ENCODE results near the gene NUDCD3. TPM values are rescaled to one million over a fixed set of nuclear protein-coding genes. Genes with fewer than 3 reads are reported as not detected.

NUDCD3 gene
- total RNA-seq, 3 donors from 2014 or later: 52.1 to 64.0 (median 60.0) TPM

- Histone ChIP-seq H3K27me3 (no peaks in the 10 kb centered on the region), H3K27ac (no peak overlapping the region), H3K4me1 (no peaks in the 10 kb centered on the region), H3K9me3 (peaks cover 0 to 4% of the 10 kb centered on the region in 2 donors), H3K4me3 (no peak overlapping the region), H3K36me3 (no peaks in the 10 kb centered on the region)
- DNase-seq (ENCODE audit: low spot score in 2 of 2): no peak
- TF ChIP-seq CTCF (IDR thresholded peaks at IDR 0.05) (no peak), POLR2A (IDR thresholded peaks at IDR 0.05) (no peak), POLR2AphosphoS5 (IDR thresholded peaks at IDR 0.05) (no peak)
- intact Hi-C loops (cut with DNase I; ENCODE audit: low total_unique reads): no loop called here
These were observed 156.3 kb downstream of the NUDCD3 start for GRCh38 chr7:44333911-44334733.

- peak in 1 of 2 donors; percentile 37 for DNase-seq (ENCODE audit: low spot score in 2 of 2)
- intact Hi-C loops (cut with DNase I; ENCODE audit: low total_unique reads): no loop called here
- Histone ChIP-seq H3K36me3 (no peaks in the 10 kb centered on the region), H3K27ac (no peak overlapping the region), H3K4me1 (no peaks in the 10 kb centered on the region), H3K4me3 (no peak overlapping the region), H3K27me3 (peaks cover 0 to 3% of the 10 kb centered on the region in 2 donors), H3K9me3 (peaks cover 0 to 4% of the 10 kb centered on the region in 2 donors)
- TF ChIP-seq POLR2AphosphoS5 (IDR thresholded peaks at IDR 0.05): no peak
- TF ChIP-seq POLR2A (IDR thresholded peaks at IDR 0.05): no peak
- TF ChIP-seq CTCF (IDR thresholded peaks at IDR 0.05): no peak
These were observed 158.8 kb downstream of the NUDCD3 start for GRCh38 chr7:44331682-44332081.

- no peaks in the 10 kb centered on the region for H3K36me3 ChIP-seq
- no peak for TF ChIP-seq CTCF (IDR thresholded peaks at IDR 0.05)
- TF ChIP-seq POLR2AphosphoS5 (IDR thresholded peaks at IDR 0.05): no peak
- TF ChIP-seq POLR2A (IDR thresholded peaks at IDR 0.05): no peak
- intact Hi-C loops (cut with DNase I; ENCODE audit: low total_unique reads): no loop called here
These were observed 160.1 kb downstream of the NUDCD3 start for GRCh38 chr7:44330331-44330730.

GRCh38 chr7:44329888-44330287 lies 160.6 kb downstream of the NUDCD3 start:
- Histone ChIP-seq H3K27ac (no peak overlapping the region), H3K27me3 (peaks cover 0 to 12% of the 10 kb centered on the region in 2 donors), H3K36me3 (no peaks in the 10 kb centered on the region), H3K4me3 (no peak overlapping the region), H3K4me1 (no peaks in the 10 kb centered on the region), H3K9me3 (no peaks in the 10 kb centered on the region)
- DNase-seq (ENCODE audit: low spot score in 2 of 2): no peak
- TF ChIP-seq POLR2A (IDR thresholded peaks at IDR 0.05) (no peak), CTCF (IDR thresholded peaks at IDR 0.05) (no peak), POLR2AphosphoS5 (IDR thresholded peaks at IDR 0.05) (no peak)
- intact Hi-C loops (cut with DNase I; ENCODE audit: low total_unique reads): no loop called here

More at GRCh38 chr7:44330331-44330730, 160.1 kb downstream of the NUDCD3 start:
- H3K9me3 ChIP-seq: no peaks in the 10 kb centered on the region
- no peak overlapping the region for H3K27ac ChIP-seq
- no peaks in the 10 kb centered on the region for H3K4me1 ChIP-seq
- H3K4me3 ChIP-seq: no peak overlapping the region
- peaks cover 0 to 12% of the 10 kb centered on the region in 2 donors for H3K27me3 ChIP-seq
- no peak for DNase-seq (ENCODE audit: low spot score in 2 of 2)

Other genes starting within 250 kb of the NUDCD3 start
- gene CAMK2B, start 165.1 kb downstream of the NUDCD3 start, total RNA-seq: 1 to 10 TPM in 2 of 3 donors, not detected in 1; 2.0 to 9.2 TPM
- under 1 TPM; 0.16 to 0.33 (median 0.29) TPM for gene NPC1L1, start 50.7 kb upstream of the NUDCD3 start, total RNA-seq
- 10 to 100 TPM; 48.6 to 61.9 (median 61.8) TPM for gene DDX56, start 83.2 kb upstream of the NUDCD3 start, total RNA-seq
- 100 to 1,000 TPM; 143 to 208 (median 171) TPM for gene TMED4, start 91.6 kb upstream of the NUDCD3 start, total RNA-seq
- 10 to 100 TPM; 45.7 to 67.5 (median 46.2) TPM for gene OGDH, start 116.0 kb upstream of the NUDCD3 start, total RNA-seq